SK-N-MC (cell line): ENCODE measurements around the gene RCBTB2.

Experiments used
- EZH2 ChIP-seq: fragments of 200-600 bp; sonication (generic); IDR thresholded peaks from one replicate; pipeline ENCODE4 v1.6.1; 2017; ENCODE audit warnings: antibody characterized with exemption
- POLR2AphosphoS5 ChIP-seq: IDR thresholded peaks from 2 replicates; pipeline ENCODE4 v1.6.1; 2012; ENCODE audit warnings: mild to moderate bottlenecking, low read depth, low read length, borderline replicate concordance

GRCh38 chr13:48561466-48562235 lies 28.8 kb upstream of the RCBTB2 start:
- TF ChIP-seq EZH2: no peak
- no peak for TF ChIP-seq POLR2AphosphoS5
